Mesothelial cell of epicardium (in vitro differentiated cells): ENCODE measurements around the gene SLC37A1. TPM values are rescaled to one million over a fixed set of nuclear protein-coding genes. Genes with fewer than 3 reads are reported as not detected.
A peak's percentile ranks its signal among the peaks of the same experiment; 100 is the strongest.

Source experiments
- DNase-seq, 2 experiments: peaks; one replicate each; pipeline ENCODE4 v3.0.0; 2021; ENCODE audit warnings: low spot score in 2 of 2; ENCODE audit not compliant: unreplicated experiment in 2 of 2
- H3K27ac Mint-ChIP-seq: 2 replicates; pipeline ENCODE4 v1.8.0; 2021; ENCODE audit warnings: mixed read lengths
- H3K27me3 Mint-ChIP-seq: 2 replicates; pipeline ENCODE4 v1.8.0; 2021; ENCODE audit warnings: low read depth, mixed read lengths
- H3K36me3 Mint-ChIP-seq: 2 replicates; pipeline ENCODE4 v1.8.0; 2021; ENCODE audit warnings: mixed read lengths
- H3K4me1 Mint-ChIP-seq: 2 replicates; pipeline ENCODE4 v1.8.0; 2021; ENCODE audit warnings: mixed read lengths
- H3K4me3 Mint-ChIP-seq: 2 replicates; pipeline ENCODE4 v1.8.0; 2021; ENCODE audit warnings: mild to moderate bottlenecking, moderate library complexity, mixed read lengths
- H3K9me3 Mint-ChIP-seq: 2 replicates; pipeline ENCODE4 v1.8.0; 2021; ENCODE audit warnings: mixed read lengths
- total RNA-seq: library from RNA; stranded (reverse); gene quantifications from 3 replicates; pipeline ENCODE4 v1.2.1, GENCODE V29; 2021
- TF ChIP-seq, protein P1 (sequence below): fragments of 200-600 bp; sonication (generic); IDR thresholded peaks from one replicate; pipeline ENCODE4 v1.5.0; 2021; ENCODE audit warnings: antibody characterized with exemption; ENCODE audit not compliant: unreplicated experiment

The SLC37A1 gene
- total RNA-seq, 1 donor from 2014 or later: 13.0 TPM

DNA sequence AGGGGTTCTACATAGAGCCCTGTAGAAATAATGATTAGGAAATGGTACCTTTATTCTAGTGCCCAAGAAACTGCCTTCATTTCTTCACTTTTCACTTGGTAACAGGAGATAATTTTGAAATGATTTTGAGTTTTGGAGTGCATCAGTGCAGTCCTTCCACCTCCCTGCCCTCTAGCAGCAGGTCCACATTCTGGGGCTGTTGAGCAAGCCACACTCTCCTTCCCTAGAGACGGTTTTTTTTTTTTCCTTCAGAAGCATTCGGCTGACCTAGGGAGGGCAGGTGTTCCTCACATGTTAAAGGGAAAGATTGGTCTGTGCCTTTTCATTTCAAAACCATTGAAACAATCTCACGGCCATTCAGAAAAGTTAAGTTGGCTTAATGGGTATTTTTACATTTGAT is 39.8 kb downstream of the SLC37A1 start:
- Mint-ChIP-seq H3K4me1 (peaks cover 5% of the 10 kb centered on the region), H3K4me3 (no peak overlapping the region), H3K9me3 (peaks cover 12% of the 10 kb centered on the region), H3K36me3 (peaks cover 22% of the 10 kb centered on the region), H3K27ac (no peak overlapping the region), H3K27me3 (no peaks in the 10 kb centered on the region)
- no peak for DNase-seq
- TF ChIP-seq, protein P1, sequence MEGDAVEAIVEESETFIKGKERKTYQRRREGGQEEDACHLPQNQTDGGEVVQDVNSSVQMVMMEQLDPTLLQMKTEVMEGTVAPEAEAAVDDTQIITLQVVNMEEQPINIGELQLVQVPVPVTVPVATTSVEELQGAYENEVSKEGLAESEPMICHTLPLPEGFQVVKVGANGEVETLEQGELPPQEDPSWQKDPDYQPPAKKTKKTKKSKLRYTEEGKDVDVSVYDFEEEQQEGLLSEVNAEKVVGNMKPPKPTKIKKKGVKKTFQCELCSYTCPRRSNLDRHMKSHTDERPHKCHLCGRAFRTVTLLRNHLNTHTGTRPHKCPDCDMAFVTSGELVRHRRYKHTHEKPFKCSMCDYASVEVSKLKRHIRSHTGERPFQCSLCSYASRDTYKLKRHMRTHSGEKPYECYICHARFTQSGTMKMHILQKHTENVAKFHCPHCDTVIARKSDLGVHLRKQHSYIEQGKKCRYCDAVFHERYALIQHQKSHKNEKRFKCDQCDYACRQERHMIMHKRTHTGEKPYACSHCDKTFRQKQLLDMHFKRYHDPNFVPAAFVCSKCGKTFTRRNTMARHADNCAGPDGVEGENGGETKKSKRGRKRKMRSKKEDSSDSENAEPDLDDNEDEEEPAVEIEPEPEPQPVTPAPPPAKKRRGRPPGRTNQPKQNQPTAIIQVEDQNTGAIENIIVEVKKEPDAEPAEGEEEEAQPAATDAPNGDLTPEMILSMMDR: no peak

- Mint-ChIP-seq H3K4me1 (peaks cover 5% of the 10 kb centered on the region), H3K27me3 (no peaks in the 10 kb centered on the region), H3K4me3 (no peak overlapping the region), H3K9me3 (peaks cover 12% of the 10 kb centered on the region), H3K36me3 (peaks cover 16% of the 10 kb centered on the region), H3K27ac (no peak overlapping the region)
- TF ChIP-seq, protein P1: no peak
- peak in 1 of 2 experiments; percentile 3 for DNase-seq
These were observed 40.8 kb downstream of the SLC37A1 start for GRCh38 chr21:42554251-42554961.

- peak in 1 of 2 experiments; percentile 2 for DNase-seq
- Mint-ChIP-seq H3K36me3 (peaks cover 6% of the 10 kb centered on the region), H3K9me3 (peaks cover 11% of the 10 kb centered on the region), H3K4me1 (peaks cover 2% of the 10 kb centered on the region), H3K4me3 (no peak overlapping the region), H3K27me3 (no peaks in the 10 kb centered on the region), H3K27ac (no peak overlapping the region)
- TF ChIP-seq, protein P1: no peak
These were observed 42.2 kb downstream of the SLC37A1 start for GRCh38 chr21:42555756-42556438.

DNA sequence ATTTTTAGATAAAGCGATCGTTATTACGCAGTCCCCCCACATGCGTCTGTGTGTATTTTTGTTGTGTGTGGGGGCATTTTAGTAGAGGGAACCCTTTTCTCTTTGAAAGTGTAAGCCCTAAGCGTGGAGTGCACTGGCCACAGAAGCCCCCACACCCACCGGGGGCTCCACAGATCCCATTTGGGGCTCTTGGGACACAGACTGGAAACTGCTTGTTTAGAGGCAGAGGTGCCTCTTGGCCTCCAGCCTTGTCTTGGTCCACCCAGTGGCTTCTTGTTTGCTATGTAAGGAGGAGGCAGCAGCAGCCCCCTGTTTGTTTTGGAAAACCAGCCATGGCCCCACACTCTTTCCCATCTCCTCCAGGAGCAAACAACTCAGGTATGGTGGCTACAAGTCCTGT is 42.8 kb downstream of the SLC37A1 start:
- Mint-ChIP-seq H3K27me3 (no peaks in the 10 kb centered on the region), H3K4me1 (no peaks in the 10 kb centered on the region), H3K36me3 (peaks cover 3% of the 10 kb centered on the region), H3K27ac (no peak overlapping the region), H3K4me3 (no peak overlapping the region), H3K9me3 (peaks cover 6% of the 10 kb centered on the region)
- DNase-seq: no peak
- TF ChIP-seq, protein P1: no peak

DNA sequence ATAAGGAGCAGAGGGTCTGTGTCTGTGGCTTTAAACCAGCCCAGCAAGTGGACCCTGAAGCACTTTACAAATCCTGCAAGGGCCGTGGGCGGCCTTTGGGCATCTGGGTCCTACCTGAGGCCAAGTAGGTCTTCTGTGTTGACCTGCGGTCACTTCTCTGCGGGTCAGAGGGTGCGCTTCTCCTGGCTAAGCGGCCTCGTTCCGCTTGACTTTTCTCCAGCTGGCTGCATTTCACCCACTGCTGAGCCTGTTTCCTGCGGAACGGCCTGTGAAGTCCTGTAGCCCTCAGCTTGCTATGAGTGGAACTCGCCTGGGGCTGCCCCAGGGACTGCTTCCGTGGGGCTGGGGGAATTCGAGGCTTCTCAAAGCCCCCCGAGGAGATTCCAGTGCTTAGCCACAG is 43.3 kb downstream of the SLC37A1 start:
- TF ChIP-seq, protein P1: no peak
- DNase-seq: peak in 1 of 2 experiments; percentile 5
- H3K9me3 Mint-ChIP-seq: peaks cover 2% of the 10 kb centered on the region
- no peaks in the 10 kb centered on the region for H3K4me1 Mint-ChIP-seq
- H3K27me3 Mint-ChIP-seq: no peaks in the 10 kb centered on the region
- H3K36me3 Mint-ChIP-seq: peaks cover 3% of the 10 kb centered on the region
- H3K4me3 Mint-ChIP-seq: no peak overlapping the region
- no peak overlapping the region for H3K27ac Mint-ChIP-seq
